GM10248 (cell line): ENCODE measurements around the gene SEMA3A.

ENCODE experiments used
- CTCF ChIA-PET: fragments of 300-600 bp; sonication (Branson Sonifier 250); formaldehyde crosslinking; extraction: SDS; loops from one replicate; lab custom pipeline; 2021; ENCODE audit warnings: antibody characterized with exemption; lab: Yijun Ruan, JAX
- POLR2A ChIA-PET: fragments of 350-650 bp; sonication (Branson Sonifier 250); formaldehyde crosslinking; extraction: SDS; loops from one replicate; lab custom pipeline; 2020; ENCODE audit warnings: antibody characterized with exemption; lab: Yijun Ruan, JAX
- DNase-seq: peaks from one replicate; pipeline ENCODE4 v3.0.0; 2012; ENCODE audit errors: extremely low spot score
- CTCF ChIP-seq: IDR thresholded peaks from 2 replicates; pipeline ENCODE4 v1.5.1; 2012; ENCODE audit warnings: mild to moderate bottlenecking, low read depth; ENCODE audit errors: extremely low read depth, missing control alignments, control extremely low read depth

SEMA3A gene

GRCh38 chr7:84190016-84190705 lies 4.4 kb downstream of the SEMA3A start:
- TF ChIP-seq CTCF = no peak
- DNase-seq = no peak
- POLR2A ChIA-PET = no interaction called here
- CTCF ChIA-PET = no interaction called here

- peak; percentile 16 for TF ChIP-seq CTCF
- DNase-seq = no peak
- CTCF ChIA-PET = no interaction called here
- POLR2A ChIA-PET = no interaction called here
Observed at GRCh38 chr7:84188786-84189405, 5.7 kb downstream of the SEMA3A start.

GRCh38 chr7:84187813-84188510 lies 6.6 kb downstream of the SEMA3A start:
- CTCF ChIA-PET = no interaction called here
- POLR2A ChIA-PET = no interaction called here
- TF ChIP-seq CTCF = no peak
- DNase-seq = no peak

- no peak for DNase-seq
- ChIA-PET POLR2A (no interaction called here), CTCF (interaction anchor here (0.9 kb wide), 1 partner anchor 7 kb away, joined by 4 read pairs; the partner anchor contains the start of gene SEMA3A)
- TF ChIP-seq CTCF = no peak
Observed at GRCh38 chr7:84187087-84187805, 7.3 kb downstream of the SEMA3A start.

GRCh38 chr7:84183741-84184140 lies 10.8 kb downstream of the SEMA3A start:
- no peak for TF ChIP-seq CTCF
- ChIA-PET CTCF (interaction anchor here (0.7 to 0.9 kb wide), 2 partner anchors 9 to 37 kb away, joined by 3 read pairs; no protein-coding TSS in a partner anchor), POLR2A (no interaction called here)
- DNase-seq = no peak

GRCh38 chr7:84182301-84182700 lies 12.3 kb downstream of the SEMA3A start:
- ChIA-PET POLR2A (no interaction called here), CTCF (no interaction called here)
- TF ChIP-seq CTCF = no peak
- DNase-seq = no peak
